ENCODE data around the gene PLEKHG2.

PLEKHG2 gene

GRCh38 chr19:39413272-39413910 is 922 bp downstream of the PLEKHG2 start:
- peak overlapping the region; percentile 89 for H3K4me3 ChIP-seq (ENCODE audit: low read depth, low read length)
- TF ChIP-seq CTCF (IDR thresholded peaks at IDR 0.05; ENCODE audit: low read depth, low read length): no peak

GRCh38 chr19:39413911-39414608 is 1.6 kb downstream of the PLEKHG2 start:
- TF ChIP-seq CTCF (IDR thresholded peaks at IDR 0.05; ENCODE audit: low read depth, low read length): no peak
- H3K4me3 ChIP-seq (ENCODE audit: low read depth, low read length): peak overlapping the region; percentile 89

GRCh38 chr19:39415111-39416046 is 2.9 kb downstream of the PLEKHG2 start:
- no peak for TF ChIP-seq CTCF (IDR thresholded peaks at IDR 0.05; ENCODE audit: low read depth, low read length)
- peak overlapping the region; percentile 89 for H3K4me3 ChIP-seq (ENCODE audit: low read depth, low read length)

GRCh38 chr19:39416152-39417120 is 4.0 kb downstream of the PLEKHG2 start:
- TF ChIP-seq CTCF (IDR thresholded peaks at IDR 0.05; ENCODE audit: low read depth, low read length): no peak
- no peak overlapping the region for H3K4me3 ChIP-seq (ENCODE audit: low read depth, low read length)

GRCh38 chr19:39417463-39418181 is 5.2 kb downstream of the PLEKHG2 start:
- TF ChIP-seq CTCF (IDR thresholded peaks at IDR 0.05; ENCODE audit: low read depth, low read length): no peak
- no peak overlapping the region for H3K4me3 ChIP-seq (ENCODE audit: low read depth, low read length)

- no peak overlapping the region for H3K4me3 ChIP-seq (ENCODE audit: low read depth, low read length)
- no peak for TF ChIP-seq CTCF (IDR thresholded peaks at IDR 0.05; ENCODE audit: low read depth, low read length)
These were observed 6.5 kb downstream of the PLEKHG2 start for GRCh38 chr19:39419003-39419402.

All from WI38 (cell line).